DOHH2 (cell line): ENCODE results near the gene ST6GAL1.

Experiments used
- CTCF ChIP-seq: fragments of 200-600 bp; sonication (generic); IDR thresholded peaks from one replicate; pipeline ENCODE4 v1.5.1; 2014; ENCODE audit warnings: antibody characterized with exemption, mild to moderate bottlenecking, low read depth, low read length; ENCODE audit not compliant: poor library complexity, severe bottlenecking
- EZH2phosphoT487 ChIP-seq: fragments of 200-600 bp; sonication (generic); IDR thresholded peaks from 2 replicates; pipeline ENCODE4 v1.6.1; 2017; ENCODE audit warnings: borderline replicate concordance, mild to moderate bottlenecking, antibody characterized with exemption, low read length, moderate library complexity, mixed read lengths

DNA sequence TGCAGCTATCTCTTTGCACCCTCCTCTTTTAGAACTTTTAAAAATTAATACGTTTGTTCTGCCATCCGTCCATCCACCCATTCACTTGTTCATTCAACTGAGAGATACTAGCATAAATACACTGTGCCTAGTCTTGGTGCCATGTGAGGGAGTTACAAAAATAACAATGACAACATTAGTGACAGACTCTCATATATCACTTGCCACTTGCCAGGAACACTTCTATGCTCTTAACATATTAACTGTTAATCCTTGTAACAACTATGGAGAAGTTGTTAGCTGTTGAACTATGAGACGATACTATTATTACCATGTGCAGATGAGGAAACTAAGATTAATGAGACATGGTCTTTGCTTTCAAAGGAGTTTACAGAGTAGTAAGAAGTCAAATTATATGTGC is 175.4 kb downstream of the ST6GAL1 start:
- no peak for TF ChIP-seq CTCF
- TF ChIP-seq EZH2phosphoT487, result no peak
